Measurements from ENCODE around the gene SHCBP1L. TPM values are rescaled to one million over a fixed set of nuclear protein-coding genes. Genes with fewer than 3 reads are reported as not detected.

The SHCBP1L gene
- total RNA-seq, 4 donors from 2014 or later, result 2.8 TPM; not detected in 3

- TF ChIP-seq CTCF (IDR thresholded peaks at IDR 0.05), result no peak
- ATAC-seq (ENCODE audit: low FRiP score), result no peak
- DNase-seq (ENCODE audit: low spot score), result no peak
Observed at GRCh38 chr1:182850319-182850718, 102.6 kb downstream of the SHCBP1L start.

Small RNAs within 50 kb of the gene (small RNA-seq; reads per million reads assigned to genes)
- not detected for gene HMGN1P4
- not detected for gene RNU6-41P

Other genes with a start within 250 kb of the SHCBP1L start
- 10 to 100 TPM; 18.5 to 39.9 (median 26.0) TPM for gene NPL, start 163.4 kb downstream of the SHCBP1L start, total RNA-seq
- 100 to 1,000 TPM in 1 of 4 donors, 10 to 100 TPM in 3; 79.7 to 135 (median 88.8) TPM for gene DHX9, start 113.8 kb downstream of the SHCBP1L start, total RNA-seq
- gene LAMC1, start 70.3 kb upstream of the SHCBP1L start, total RNA-seq, result 100 to 1,000 TPM; 377 to 829 (median 461) TPM
- gene LAMC2, start 233.1 kb upstream of the SHCBP1L start, total RNA-seq, result 10 to 100 TPM in 2 of 4 donors, 1 to 10 TPM in 2; 2.6 to 23.3 (median 7.3) TPM

Measured in omental fat pad (tissue), 4 donors.